Bronchial epithelial cell (primary cell): ENCODE results near the gene NHERF1. TPM values are rescaled to one million over a fixed set of nuclear protein-coding genes. Genes with fewer than 3 reads are reported as not detected.

ENCODE experiments used
- DNase-seq: peaks from one replicate; pipeline ENCODE4 v3.0.0-alpha.2; 2010; ENCODE audit warnings: low read depth
- FAIRE-seq: peaks from 2 replicates; lab custom pipeline; 2011; peaks lifted over from hg19 to GRCh38; lab: Jason Lieb, UNC
- H3K27me3 ChIP-seq: 2 replicates; pipeline ENCODE4 v1.5.1; 2011; ENCODE audit warnings: low read length; ENCODE audit not compliant: control insufficient read depth, insufficient read depth
- H3K36me3 ChIP-seq: 2 replicates; pipeline ENCODE4 v1.5.1; 2011; ENCODE audit warnings: low read length; ENCODE audit not compliant: control insufficient read depth, insufficient read depth
- H3K4me3 ChIP-seq: 2 replicates; pipeline ENCODE4 v1.5.1; 2011; ENCODE audit warnings: mild to moderate bottlenecking, low read depth, low read length, control low read depth
- CTCF ChIP-seq: IDR thresholded peaks from 2 replicates; pipeline ENCODE4 v1.5.1; 2011; ENCODE audit warnings: mild to moderate bottlenecking, moderate library complexity, low read length, control low read depth, inconsistent platforms; ENCODE audit not compliant: insufficient read depth, severe bottlenecking
- total RNA-seq: library from RNA; depleted of rRNA; stranded (reverse); fragments of >200 nt; gene quantifications from 2 replicates; pipeline ENCODE4 v1.2.1, GENCODE V29; 2014

Gene NHERF1
- total RNA-seq, 1 donor from 2014 or later: 35.3 TPM

GRCh38 chr17:74720506-74720905 lies 27.9 kb upstream of the NHERF1 start:
- FAIRE-seq (no peak), DNase-seq (no peak)
- no peak for TF ChIP-seq CTCF
- H3K4me3 ChIP-seq: no peak overlapping the region
- H3K36me3 ChIP-seq: no peaks in the 10 kb centered on the region
- H3K27me3 ChIP-seq: peaks cover under 1% of the 10 kb centered on the region

GRCh38 chr17:74722782-74723181 lies 25.6 kb upstream of the NHERF1 start:
- Histone ChIP-seq H3K27me3 (no peaks in the 10 kb centered on the region), H3K36me3 (no peaks in the 10 kb centered on the region), H3K4me3 (no peak overlapping the region)
- DNase-seq: no peak
- no peak for FAIRE-seq
- no peak for TF ChIP-seq CTCF

GRCh38 chr17:74723891-74724290 lies 24.5 kb upstream of the NHERF1 start:
- no peak for DNase-seq
- FAIRE-seq: no peak
- Histone ChIP-seq H3K36me3 (no peaks in the 10 kb centered on the region), H3K27me3 (no peaks in the 10 kb centered on the region), H3K4me3 (no peak overlapping the region)
- TF ChIP-seq CTCF: no peak

GRCh38 chr17:74725111-74725510 lies 23.3 kb upstream of the NHERF1 start:
- Histone ChIP-seq H3K4me3 (no peak overlapping the region), H3K36me3 (no peaks in the 10 kb centered on the region), H3K27me3 (no peaks in the 10 kb centered on the region)
- no peak for FAIRE-seq
- TF ChIP-seq CTCF: no peak
- no peak for DNase-seq

GRCh38 chr17:74728033-74728701 lies 20.3 kb upstream of the NHERF1 start:
- Histone ChIP-seq H3K4me3 (no peak overlapping the region), H3K36me3 (no peaks in the 10 kb centered on the region), H3K27me3 (no peaks in the 10 kb centered on the region)
- DNase-seq (no peak), FAIRE-seq (no peak)
- no peak for TF ChIP-seq CTCF

GRCh38 chr17:74728702-74729075 lies 19.7 kb upstream of the NHERF1 start:
- DNase-seq: no peak
- FAIRE-seq: peak; percentile 99
- Histone ChIP-seq H3K36me3 (no peaks in the 10 kb centered on the region), H3K27me3 (peaks cover 2% of the 10 kb centered on the region), H3K4me3 (no peak overlapping the region)
- TF ChIP-seq CTCF: no peak
